ENCODE measurements around the gene RAB27A. TPM values are rescaled to one million over a fixed set of nuclear protein-coding genes. Genes with fewer than 3 reads are reported as not detected.

Gene RAB27A
- total and polyA plus RNA-seq, 2 of the 13 experiments (the other 11 are each of a cell fraction or from before 2014, with no cell fraction given), result 3.4 to 8.1 TPM

GRCh38 chr15:55318588-55319494 is 29.2 kb upstream of the RAB27A start, which contains the start of the genes PIGB and PIGBOS1 (continued):
- TF ChIP-seq, protein P1, sequence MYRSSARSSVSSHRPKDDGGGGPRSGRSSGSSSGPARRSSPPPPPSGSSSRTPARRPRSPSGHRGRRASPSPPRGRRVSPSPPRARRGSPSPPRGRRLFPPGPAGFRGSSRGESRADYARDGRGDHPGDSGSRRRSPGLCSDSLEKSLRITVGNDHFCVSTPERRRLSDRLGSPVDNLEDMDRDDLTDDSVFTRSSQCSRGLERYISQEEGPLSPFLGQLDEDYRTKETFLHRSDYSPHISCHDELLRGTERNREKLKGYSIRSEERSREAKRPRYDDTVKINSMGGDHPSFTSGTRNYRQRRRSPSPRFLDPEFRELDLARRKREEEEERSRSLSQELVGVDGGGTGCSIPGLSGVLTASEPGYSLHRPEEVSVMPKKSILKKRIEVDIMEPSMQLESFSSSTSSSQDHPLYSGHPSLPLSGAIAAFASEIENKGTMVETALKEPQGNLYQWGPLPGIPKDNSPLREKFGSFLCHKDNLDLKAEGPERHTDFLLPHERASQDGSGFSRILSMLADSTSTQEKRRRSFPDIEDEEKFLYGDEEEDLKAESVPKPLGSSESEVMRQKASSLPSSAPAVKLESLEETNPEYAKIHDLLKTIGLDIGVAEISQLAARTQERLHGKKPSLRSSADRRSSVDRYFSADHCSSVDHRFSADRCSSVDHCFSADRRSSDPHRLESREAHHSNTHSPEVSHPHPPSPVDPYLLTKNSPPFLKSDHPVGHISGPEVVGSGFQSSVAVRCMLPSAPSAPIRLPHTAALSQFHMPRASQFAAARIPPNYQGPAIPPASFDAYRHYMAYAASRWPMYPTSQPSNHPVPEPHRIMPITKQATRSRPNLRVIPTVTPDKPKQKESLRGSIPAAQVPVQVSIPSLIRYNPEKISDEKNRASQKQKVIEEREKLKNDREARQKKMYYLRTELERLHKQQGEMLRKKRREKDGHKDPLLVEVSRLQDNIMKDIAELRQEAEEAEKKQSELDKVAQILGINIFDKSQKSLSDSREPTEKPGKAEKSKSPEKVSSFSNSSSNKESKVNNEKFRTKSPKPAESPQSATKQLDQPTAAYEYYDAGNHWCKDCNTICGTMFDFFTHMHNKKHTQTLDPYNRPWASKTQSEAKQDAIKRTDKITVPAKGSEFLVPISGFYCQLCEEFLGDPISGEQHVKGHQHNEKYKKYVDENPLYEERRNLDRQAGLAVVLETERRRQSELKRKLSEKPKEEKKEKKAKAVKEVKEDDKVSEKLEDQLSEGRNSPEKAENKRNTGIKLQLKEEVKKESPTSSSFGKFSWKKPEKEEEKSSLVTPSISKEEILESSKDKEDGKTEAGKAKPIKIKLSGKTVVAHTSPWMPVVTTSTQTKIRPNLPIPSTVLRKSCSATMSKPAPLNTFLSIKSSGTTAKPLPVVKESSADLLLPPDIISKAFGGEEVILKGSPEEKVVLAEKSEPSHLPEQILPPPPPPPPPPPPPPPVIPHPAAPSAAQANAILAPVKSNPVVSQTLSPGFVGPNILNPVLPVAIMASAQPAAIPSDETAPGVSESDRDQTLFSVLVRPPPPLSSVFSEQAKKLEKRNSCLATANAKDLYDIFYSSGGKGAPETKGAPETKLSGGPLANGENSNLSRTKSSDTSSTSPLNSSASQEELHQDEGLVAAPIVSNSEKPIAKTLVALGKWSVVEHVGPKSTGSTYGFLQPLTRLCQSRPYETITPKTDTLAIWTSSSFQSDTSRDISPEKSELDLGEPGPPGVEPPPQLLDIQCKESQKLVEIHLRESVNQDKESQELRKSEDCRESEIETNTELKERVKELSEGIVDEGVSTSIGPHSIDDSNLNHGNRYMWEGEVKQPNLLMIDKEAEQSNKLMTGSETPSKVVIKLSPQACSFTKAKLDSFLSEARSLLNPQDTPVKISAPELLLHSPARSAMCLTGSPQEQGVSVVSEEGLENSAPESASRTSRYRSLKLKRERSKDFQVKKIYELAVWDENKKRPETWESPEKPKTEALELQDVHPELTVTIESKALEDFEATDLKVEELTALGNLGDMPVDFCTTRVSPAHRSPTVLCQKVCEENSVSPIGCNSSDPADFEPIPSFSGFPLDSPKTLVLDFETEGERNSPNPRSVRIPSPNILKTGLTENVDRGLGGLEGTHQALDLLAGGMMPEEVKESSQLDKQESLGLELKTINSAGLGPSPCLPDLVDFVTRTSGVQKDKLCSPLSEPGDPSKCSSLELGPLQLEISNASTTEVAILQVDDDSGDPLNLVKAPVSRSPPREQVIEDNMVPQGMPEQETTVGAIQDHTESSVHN (CRISPR knock-in tag; IDR thresholded peaks at IDR 0.05), result 0 out of 2 replicates have a peak, but pooled peaks have one; percentile 52
- TF ChIP-seq SIX4 (CRISPR knock-in tag; IDR thresholded peaks at IDR 0.05) (no peak), KLF6 (CRISPR knock-in tag; IDR thresholded peaks at IDR 0.05) (peak; percentile 27; the same call in 1 of the 2 replicates), KLF16 (CRISPR knock-in tag; IDR thresholded peaks at IDR 0.05) (peak in 1 of 2 experiments; percentile 95; a peak in 2 of 4 replicates), NPAS2 (CRISPR knock-in tag; IDR thresholded peaks at IDR 0.05; ENCODE audit: borderline replicate concordance) (no peak), SMAD1 (CRISPR knock-in tag; IDR thresholded peaks at IDR 0.05; ENCODE audit: borderline replicate concordance, low read depth) (no peak; the same call in 1 of the 2 replicates), ZBTB7B (CRISPR knock-in tag; IDR thresholded peaks at IDR 0.05) (peak; percentile 84), ZNF282 (IDR thresholded peaks at IDR 0.05; ENCODE audit: partially characterized antibody) (no peak), HOXA7 (CRISPR knock-in tag; IDR thresholded peaks at IDR 0.05) (no peak), ZNF3 (CRISPR knock-in tag; IDR thresholded peaks at IDR 0.05) (no peak), MTF1 (CRISPR knock-in tag; IDR thresholded peaks at IDR 0.05) (no peak), MZF1 (CRISPR knock-in tag; IDR thresholded peaks at IDR 0.05; ENCODE audit: borderline replicate concordance) (no peak), ZBTB46 (CRISPR knock-in tag; IDR thresholded peaks at IDR 0.05; ENCODE audit: borderline replicate concordance) (no peak), TIGD3 (CRISPR knock-in tag; IDR thresholded peaks at IDR 0.05; ENCODE audit: borderline replicate concordance) (0 out of 2 replicates have a peak, but pooled peaks have one; percentile 43)
- TF ChIP-seq, protein P2, sequence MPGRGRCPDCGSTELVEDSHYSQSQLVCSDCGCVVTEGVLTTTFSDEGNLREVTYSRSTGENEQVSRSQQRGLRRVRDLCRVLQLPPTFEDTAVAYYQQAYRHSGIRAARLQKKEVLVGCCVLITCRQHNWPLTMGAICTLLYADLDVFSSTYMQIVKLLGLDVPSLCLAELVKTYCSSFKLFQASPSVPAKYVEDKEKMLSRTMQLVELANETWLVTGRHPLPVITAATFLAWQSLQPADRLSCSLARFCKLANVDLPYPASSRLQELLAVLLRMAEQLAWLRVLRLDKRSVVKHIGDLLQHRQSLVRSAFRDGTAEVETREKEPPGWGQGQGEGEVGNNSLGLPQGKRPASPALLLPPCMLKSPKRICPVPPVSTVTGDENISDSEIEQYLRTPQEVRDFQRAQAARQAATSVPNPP (CRISPR knock-in tag; IDR thresholded peaks at IDR 0.05), result no peak
